NCI-H2107 treated with DMSO at 0.1 percent for 48 hours (cell line): ENCODE measurements around the gene RFLNA.

ENCODE experiments used
- DNase-seq: peaks from one replicate; lab custom pipeline; 2025; ENCODE audit not compliant: unreplicated experiment; lab: John Stamatoyannopoulos, UW

Gene RFLNA

GRCh38 chr12:124302807-124303578 is 8.1 kb downstream of the RFLNA start:
- no peak for DNase-seq

GRCh38 chr12:124303579-124304313 is 8.9 kb downstream of the RFLNA start:
- DNase-seq, result no peak

DNA sequence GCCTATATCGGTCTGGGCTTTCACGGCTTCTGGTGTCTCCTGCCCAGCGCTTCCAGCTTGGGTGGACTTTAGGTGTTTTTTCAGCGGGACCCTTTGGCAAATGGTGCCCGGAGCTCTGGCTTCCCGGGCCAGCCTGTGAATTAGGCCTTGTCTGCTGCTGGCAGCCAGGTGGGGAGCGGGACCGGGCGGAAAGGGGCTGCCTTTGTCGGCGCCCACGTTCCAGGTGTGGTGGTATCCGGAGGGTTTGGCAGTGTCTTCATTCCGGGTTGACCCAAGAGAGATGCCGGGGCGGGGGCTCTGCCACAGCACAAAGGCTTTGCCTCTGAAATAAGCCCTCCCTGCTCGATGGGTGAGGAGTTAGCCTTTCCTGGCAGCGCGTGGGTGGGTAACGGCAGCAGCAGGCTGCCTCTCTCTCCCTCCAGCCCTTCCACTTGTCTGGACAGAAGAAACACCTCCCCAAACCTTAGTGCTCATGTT is 9.5 kb downstream of the RFLNA start:
- no peak for DNase-seq

GRCh38 chr12:124305136-124305535 is 10.2 kb downstream of the RFLNA start:
- DNase-seq, result no peak

- no peak for DNase-seq
These were observed 11.1 kb downstream of the RFLNA start for GRCh38 chr12:124305776-124306685.

GRCh38 chr12:124306686-124307555 is 12.0 kb downstream of the RFLNA start:
- no peak for DNase-seq

- no peak for DNase-seq
These were observed 12.6 kb downstream of the RFLNA start for GRCh38 chr12:124307556-124307825.

DNA sequence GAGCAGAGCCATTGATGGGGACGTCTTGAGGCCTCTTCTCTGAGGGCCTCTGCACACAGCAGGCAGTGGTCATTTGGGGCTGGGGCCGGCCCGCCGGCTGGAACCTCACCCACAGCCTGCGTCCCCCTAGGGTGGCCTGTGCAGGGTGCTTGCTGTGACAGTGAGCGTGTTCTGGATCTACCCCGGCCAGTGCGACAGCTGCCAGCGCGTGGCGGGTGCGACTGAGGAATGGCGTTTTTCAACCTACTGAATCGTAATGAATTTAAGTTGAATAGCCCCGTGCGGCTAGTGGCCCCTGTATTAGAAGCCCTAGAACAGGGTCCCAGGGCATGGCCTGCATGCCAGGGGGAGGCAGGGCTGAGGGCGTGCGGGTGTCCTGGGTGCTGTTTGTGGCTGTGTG is 13.8 kb downstream of the RFLNA start:
- no peak for DNase-seq

DNA sequence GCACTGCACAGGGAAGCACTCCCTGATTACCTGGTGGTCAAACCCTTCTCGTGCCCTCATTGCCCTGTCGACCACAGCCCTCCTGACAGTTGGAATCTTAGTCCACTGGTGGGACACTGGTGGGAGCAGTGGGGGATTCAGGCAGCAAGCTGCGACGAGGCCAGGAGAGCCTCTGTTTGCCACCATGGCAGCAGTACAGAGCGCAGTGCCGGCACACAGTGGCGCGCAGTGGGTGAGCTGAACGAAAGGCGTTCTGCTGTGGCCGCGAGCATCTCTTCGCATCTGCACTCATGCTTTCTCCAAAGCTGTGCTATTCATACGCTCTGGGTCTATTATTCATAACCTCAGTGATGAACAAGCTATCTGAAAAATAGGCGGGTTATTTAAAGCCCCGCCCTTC is 14.3 kb downstream of the RFLNA start:
- DNase-seq, result no peak

DNA sequence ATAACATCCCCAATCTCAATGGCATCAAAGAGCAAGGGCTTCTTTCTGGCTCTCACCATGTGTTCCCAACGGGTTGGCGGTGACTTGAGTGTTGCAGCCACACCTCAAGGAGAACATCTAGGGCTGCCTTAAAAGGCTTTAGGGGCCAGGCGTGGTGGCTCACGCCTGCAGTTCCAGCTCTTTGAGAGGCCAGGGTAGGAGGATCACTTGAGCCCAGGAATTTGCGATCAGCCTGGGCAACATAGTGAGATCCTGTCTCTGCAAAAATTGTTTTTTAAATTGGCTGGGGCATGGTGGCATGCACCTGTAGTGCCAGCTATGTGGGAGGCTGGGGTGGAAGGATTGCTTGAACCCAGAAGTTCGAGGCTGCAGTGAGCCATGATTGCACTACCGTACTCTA is 14.9 kb downstream of the RFLNA start:
- DNase-seq, result no peak

DNA sequence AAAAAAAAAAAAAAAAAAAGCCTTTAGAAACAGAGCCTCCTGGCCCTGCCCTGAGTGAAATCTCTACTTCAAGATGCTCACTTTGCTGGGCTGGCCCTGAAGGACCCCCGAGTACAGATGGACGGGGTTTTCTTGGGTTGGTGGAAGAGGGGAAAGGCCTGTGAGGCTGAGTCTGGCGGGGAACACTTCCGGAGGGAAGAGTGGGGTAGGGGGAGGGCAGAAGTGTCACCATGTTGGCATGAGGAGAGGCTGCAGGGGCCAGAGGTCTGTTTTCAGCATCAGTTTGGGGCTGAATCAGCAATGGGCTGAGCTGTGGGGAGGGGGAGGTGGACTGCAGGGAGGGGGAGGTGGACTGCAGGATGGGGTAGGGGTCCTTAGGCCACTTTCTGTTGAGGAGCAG is 15.3 kb downstream of the RFLNA start:
- no peak for DNase-seq

- no peak for DNase-seq
These were observed 15.9 kb downstream of the RFLNA start for GRCh38 chr12:124310785-124311184.

- no peak for DNase-seq
These were observed 16.6 kb downstream of the RFLNA start for GRCh38 chr12:124311292-124312109.

- no peak for DNase-seq
These were observed 17.7 kb downstream of the RFLNA start for GRCh38 chr12:124312601-124313000.

GRCh38 chr12:124314207-124314606 is 19.3 kb downstream of the RFLNA start:
- no peak for DNase-seq

DNA sequence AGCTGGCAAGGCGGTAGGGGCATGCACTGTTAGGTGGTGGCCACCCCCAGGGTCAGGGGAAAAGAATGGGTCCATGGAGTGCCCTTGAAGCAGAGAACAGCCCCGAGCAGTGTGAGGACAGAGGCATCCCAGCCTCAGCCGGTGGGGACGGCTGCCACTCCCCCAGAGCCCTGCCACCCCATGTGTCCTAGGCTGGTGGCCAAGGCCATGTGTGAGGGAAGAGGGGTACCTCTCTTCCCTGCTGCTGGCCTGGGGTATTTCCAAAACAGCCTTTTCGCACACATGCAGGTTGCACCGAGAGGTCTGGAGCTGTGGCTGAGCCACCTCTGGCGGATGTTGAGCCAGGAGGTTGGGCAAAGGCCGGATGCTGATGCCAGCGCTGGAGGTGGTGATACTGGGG is 19.9 kb downstream of the RFLNA start:
- no peak for DNase-seq

DNA sequence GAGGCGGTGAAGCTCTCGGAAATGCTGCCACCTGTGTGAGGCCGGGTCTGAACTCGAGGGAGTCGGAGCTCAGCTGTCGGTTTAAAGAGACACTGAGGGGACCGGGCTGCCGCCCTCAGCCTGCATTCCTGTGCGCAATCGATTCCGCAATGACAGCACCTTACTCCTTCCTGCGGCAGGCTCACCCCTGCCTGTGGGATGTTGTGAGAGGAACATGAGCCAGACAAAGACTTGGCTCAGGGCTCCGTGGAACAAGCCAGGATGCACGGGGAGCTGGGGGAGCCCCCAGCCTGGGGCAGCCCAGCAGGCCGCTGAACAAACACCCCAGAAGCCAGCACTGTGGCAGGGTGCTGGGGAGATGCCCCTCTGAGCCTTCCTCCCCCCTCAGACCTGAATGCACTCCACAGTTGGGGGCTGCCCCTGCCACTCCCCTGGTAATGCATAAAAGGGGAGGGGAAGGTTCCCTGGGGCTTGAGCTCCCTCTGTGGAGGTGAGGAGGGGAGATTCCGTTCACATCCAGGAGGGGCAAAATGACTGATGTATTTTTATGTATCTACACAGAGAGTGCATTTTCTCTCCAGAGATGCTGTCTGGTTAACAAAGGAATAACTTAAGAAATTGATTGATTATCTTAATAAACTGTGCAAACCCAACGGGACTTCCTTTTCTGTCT is 20.6 kb downstream of the RFLNA start:
- no peak for DNase-seq

DNA sequence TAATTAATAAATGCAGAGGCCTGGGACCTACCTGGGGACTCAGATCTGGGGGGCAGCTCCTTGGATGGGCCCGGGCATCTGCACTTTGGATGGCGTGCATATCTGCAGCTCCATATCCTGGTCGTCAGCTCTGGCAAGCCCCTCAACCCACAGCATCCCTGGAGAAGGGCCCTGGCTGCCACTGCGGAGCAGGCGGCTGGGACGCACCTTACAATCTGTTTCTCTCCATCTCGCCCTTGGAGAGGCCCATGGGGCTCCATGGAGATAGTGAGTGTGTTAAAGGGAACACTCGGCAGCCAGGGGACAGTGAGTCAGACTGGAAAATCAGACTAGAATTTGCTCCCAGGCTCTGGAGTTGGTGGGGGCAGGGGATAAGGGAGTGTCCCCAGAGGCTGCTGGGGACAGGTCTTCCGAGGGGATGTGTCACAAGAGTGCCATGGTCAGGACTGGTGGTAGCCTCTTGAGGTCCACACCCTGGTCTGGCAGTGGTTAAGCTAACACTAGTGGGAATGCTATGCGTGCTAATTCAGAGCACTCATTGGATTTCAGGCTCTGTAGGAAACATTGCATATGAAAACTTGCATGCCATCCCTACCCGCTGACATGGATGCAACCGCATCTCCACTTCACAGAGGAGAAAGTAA is 21.5 kb downstream of the RFLNA start:
- no peak for DNase-seq

DNA sequence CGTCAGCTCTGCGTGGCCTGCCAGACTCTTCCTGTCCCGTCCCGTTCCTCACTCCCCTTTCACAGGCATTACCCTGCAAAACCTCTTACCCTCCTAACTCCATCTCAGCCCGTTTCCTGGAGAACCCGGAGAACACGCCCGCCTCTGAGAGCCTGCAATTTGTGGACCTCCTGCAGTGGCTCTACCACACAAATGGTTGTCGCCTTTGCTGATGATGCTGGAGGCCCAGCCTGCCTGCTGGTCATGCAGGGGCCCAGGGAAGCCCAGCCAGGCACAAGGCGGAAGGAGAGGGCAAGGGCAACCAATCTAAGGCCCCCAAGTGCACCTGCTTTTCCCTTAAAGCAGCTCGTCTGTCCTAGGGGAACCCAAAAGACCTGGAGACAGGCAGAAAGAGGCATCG is 22.5 kb downstream of the RFLNA start:
- peak; percentile 5 for DNase-seq
